NCI-H345 treated with DMSO at 0.1 percent for 48 hours (cell line): ENCODE data around the gene CTNNA2.

ENCODE experiments used
- DNase-seq: peaks from one replicate; lab custom pipeline; 2025; ENCODE audit not compliant: unreplicated experiment; lab: John Stamatoyannopoulos, UW

CTNNA2 gene

DNA sequence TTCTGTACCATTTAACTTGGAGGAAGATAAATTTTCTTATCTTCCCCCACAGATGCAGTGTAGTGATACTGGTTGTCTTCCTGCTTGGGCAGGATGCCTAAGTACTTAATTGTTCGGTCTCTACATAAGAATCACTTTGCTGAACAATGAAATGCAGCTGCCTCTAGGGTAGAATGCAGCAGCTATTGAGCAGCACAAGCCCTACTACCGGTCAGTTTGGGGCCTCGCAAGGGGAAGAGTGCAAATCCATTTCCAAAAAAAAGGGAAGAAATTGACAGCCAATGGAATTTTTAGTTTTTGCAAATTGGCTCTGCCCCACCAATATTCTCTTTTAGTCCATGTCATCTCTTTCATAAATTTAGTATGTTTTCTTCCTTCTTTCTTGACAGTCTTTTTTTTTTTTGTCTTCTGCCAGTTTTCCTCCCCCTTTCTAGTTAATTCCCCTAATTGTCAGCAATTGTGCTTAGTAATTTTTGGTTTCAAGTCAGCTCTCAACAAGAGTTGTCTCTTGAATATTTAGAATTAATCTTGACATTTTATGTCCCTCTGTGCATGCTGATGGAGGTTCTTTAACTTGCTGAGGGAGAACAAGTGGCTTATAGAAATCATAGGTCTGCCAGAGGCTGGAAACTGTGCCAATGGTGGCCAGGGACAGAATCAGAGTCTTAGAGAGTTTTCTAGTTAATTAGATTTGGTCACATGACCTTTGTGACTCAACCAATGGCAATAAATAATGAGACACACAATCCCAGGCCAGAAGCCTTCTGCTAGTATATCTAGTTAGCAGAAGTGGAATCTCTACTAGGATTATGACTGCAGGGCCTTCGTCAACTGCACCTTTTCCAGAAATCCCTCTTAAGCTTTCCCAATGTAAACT is 270.0 kb downstream of the CTNNA2 start:
- DNase-seq, result no peak

GRCh38 chr2:79788952-79789651 is 276.3 kb downstream of the CTNNA2 start:
- DNase-seq, result no peak

- no peak for DNase-seq
Observed at GRCh38 chr2:79789811-79790210, 277.0 kb downstream of the CTNNA2 start.

- no peak for DNase-seq
Observed at GRCh38 chr2:79792090-79792489, 279.2 kb downstream of the CTNNA2 start.

- no peak for DNase-seq
Observed at GRCh38 chr2:79793006-79793405, 280.2 kb downstream of the CTNNA2 start.

- no peak for DNase-seq
Observed at GRCh38 chr2:79796641-79797040, 283.8 kb downstream of the CTNNA2 start.

GRCh38 chr2:79798776-79799175 is 285.9 kb downstream of the CTNNA2 start:
- DNase-seq, result no peak

- DNase-seq, result no peak
Observed at GRCh38 chr2:79799729-79800128, 286.9 kb downstream of the CTNNA2 start.

DNA sequence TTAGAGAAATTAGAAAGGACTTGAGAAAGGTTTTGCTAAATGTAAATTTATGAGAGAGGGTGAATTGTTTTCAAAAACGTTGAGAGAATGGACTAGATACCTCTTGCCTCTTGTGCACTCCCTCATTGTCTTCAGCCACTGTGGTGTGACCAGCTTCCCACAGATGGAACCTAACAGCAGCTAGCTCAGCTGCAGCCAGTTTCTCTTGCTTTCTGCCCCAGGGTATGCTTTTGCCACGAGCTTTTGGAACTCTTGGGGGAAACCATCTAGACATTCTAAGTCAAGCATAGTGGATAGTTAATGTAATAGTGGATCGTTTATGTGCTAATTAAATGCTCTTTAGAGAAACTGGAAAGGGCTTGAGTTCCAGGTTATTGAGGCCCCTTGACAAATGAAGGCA is 288.2 kb downstream of the CTNNA2 start:
- DNase-seq, result peak; percentile 39

GRCh38 chr2:79817288-79817687 is 304.4 kb downstream of the CTNNA2 start:
- DNase-seq, result no peak

DNA sequence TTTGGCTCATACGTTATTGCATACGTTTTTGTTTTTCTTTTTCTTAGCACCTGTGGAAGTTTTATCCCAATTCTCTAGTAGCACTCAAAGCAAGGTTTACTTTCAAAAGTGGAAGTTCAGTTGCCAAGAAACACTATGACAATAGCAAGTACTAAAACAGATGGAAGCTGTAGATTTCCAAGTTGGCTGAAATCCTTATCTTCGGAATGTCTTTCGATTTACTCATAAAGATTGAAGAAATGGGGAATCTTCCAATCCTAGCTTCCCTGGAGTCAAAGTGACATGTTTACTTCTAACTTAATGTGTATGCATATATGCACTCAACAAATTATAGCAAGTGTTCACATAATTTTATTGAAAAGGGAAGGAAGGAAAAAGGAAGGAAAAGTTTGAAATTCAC is 307.4 kb downstream of the CTNNA2 start:
- DNase-seq, result no peak

GRCh38 chr2:79822136-79822535 is 309.3 kb downstream of the CTNNA2 start:
- no peak for DNase-seq

DNA sequence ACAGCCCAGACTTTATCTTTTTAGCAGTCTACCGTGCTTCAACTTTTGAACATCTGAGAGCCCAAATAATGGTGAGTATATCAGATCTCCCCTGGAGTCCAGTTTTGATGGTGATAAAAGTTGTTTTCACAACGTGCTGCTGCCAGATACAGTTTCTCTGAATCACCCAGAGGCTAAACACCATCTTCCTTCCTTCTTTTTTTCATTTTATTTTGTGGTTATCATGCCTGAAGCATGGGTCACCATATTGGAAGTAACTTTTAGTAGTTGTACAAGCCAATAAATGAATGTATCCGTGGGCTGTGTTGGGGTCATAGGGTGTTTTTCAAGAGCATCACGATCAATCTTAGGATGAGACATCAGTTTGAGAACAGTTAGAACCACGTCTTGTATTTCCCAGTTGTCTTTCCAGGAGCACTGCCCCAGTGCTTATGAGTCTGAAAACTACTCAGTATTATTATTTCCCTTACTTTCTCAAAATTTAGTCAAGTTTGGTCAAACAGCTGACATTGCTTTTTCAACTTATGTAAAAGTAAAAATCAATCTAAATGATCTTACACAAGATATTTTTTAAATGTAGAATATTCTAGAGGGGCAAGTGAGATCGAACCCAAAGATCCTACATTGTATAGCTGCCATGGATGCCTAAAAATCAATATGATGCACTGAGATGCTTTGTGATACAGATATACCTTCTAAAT is 311.4 kb downstream of the CTNNA2 start:
- DNase-seq, result no peak

DNA sequence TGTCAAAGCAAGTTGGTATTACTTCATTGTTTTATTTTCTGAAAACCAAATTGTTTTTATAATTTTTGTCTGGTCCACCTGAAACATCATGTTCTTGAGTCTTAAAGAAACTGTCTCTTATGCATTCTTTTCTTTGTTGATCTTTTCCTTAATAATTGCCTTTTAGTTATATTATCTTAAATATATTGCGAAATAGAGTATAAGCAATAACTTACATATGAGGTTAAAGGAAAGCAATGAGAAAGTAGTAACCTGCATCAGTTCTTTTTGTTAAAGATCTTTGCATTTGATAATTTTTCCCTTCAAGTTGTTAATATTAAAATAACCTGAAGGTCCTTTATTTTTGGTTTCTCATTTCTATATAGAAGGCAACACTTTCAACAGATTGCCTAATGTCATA is 315.0 kb downstream of the CTNNA2 start:
- no peak for DNase-seq

DNA sequence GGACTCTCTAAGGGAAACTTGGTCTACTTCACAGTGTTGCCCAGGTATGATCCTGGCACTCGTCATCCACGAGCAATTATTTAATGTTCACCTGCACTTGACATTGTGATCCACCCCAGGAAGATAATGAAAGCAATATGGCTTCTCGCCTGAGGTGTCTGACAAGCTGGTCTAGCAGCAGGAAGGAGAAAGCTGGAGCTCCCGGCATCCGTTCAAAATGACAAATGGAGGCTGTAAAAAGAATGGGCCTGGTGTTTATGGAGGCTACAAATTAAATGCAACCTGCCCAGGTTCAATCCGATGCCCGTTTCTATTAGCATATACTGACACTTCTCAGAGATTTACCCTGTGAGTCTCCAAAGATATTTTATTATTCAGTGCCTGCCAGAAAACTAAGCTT is 317.6 kb downstream of the CTNNA2 start:
- no peak for DNase-seq

DNA sequence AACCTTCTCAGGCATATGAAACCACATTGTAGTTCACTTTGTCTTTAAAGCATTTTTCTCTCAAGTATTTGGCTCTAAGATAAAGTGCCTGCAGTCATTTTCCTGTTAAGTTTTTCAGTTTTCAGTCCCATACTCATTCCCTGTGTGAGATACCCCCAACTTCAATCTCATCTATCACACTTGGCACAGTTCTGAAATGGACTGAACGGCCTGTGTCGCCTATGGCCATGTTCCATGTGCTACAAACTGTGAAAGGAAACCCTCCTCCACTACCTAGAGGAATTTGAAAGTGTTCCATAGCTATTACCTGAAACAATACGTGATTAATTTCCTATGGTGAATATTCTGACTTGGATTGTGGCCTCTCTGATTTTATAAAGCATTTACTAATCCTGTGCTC is 319.1 kb downstream of the CTNNA2 start:
- no peak for DNase-seq

- peak; percentile 94 for DNase-seq
Observed at GRCh38 chr2:79832511-79833234, 319.8 kb downstream of the CTNNA2 start.

DNA sequence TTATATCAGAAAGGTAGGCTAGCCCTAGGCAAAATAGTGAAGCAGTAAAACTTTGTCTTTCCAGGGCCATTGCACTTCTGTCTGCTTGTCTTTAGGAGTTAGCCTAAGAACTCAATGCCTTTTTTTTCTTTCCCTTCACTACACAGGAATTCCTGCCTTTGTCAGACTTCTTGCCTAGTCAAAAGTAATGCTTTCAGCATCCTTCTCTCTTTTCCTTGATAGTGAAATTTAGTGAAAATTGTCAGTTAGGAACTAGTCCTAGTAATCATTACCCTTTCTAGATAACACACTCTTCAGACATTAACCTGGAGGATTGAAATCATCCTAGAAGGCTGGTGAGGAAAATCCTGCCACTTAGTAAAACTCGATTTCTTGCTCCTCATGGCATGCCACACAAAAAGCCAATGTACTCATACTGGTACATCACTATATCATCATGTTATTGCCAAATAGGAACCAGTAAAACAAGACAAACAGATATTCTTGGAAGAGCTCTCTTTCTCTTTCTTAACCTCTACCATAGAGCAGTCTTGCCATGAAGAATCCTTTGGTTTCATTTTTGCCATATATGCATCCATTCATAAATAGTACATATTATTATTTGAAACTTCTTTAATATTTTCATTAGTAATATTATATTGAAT is 320.5 kb downstream of the CTNNA2 start:
- no peak for DNase-seq

GRCh38 chr2:79835911-79836310 is 323.1 kb downstream of the CTNNA2 start:
- no peak for DNase-seq

DNA sequence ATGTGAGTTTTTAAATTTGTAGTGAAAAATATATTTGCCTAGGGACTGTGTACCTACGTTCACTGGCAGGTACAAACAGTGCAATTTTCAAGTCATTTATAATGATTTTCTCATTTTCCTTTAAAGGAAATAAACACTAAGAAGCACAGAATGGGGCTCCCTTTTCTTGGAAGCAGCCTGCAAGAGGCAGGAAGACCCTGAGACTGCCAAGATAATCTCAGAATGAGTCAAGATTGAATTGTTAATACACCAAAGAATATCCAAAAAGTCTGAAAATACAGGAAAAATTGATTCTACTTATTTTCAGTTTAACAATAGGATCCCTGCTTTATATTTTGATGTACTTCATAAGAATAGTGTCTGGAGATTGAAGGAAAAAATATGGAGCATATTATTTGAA is 331.2 kb downstream of the CTNNA2 start:
- no peak for DNase-seq

DNA sequence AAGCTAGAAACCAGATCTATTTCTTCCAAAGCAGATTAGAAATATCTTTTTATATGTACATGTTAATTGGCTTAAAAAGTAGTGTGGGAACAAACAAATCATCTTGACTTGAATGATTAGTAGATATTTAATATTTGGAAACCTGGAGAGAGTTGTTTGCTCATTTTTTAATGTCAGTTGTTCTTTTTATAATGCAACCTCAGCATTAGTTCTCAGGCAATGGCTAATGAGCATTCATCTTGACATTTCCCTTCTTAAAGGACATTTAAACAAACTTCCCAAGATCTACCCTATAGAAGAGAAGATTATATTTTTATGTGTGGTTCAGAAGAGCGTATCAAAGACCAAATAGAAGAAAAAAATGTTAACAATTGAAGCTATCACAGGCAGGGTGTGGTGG is 334.0 kb downstream of the CTNNA2 start:
- DNase-seq, result no peak
